Tibial artery (tissue), 4 donors: ENCODE data around the gene RCBTB1.
A peak's percentile ranks its signal among the peaks of the same experiment; 100 is the strongest.

Experiments
- DNase-seq, 2 donors: peaks; one replicate each; pipeline ENCODE4 v3.0.0-alpha.2; 2019
- H3K27ac ChIP-seq, 2 donors: fragments of 200-600 bp; sonication (generic) in 1 of 2; 1 replicate in 1 of 2; 2 replicates in 1 of 2; pipeline ENCODE4 v1.5.1; 2018 to 2019; ENCODE audit warnings: mild to moderate bottlenecking in 1 of 2
- H3K27me3 ChIP-seq, 2 donors: fragments of 200-600 bp; sonication (generic) in 1 of 2; one replicate each; pipeline versions ENCODE4 v1.5.1 to v1.6.0; 2016 to 2019
- H3K36me3 ChIP-seq, 3 donors: fragments of 200-600 bp; sonication (generic) in 2 of 3; one replicate each; pipeline ENCODE4 v1.5.1; 2016 to 2019; ENCODE audit warnings: mild to moderate bottlenecking in 2 of 3
- H3K4me1 ChIP-seq, 4 donors: fragments of 200-600 bp; sonication (generic) in 2 of 4; 1 replicate in 3 of 4; 2 replicates in 1 of 4; pipeline ENCODE4 v1.5.1; 2016 to 2019
- H3K4me3 ChIP-seq, 2 donors: fragments of 200-600 bp; sonication (generic) in 1 of 2; 1 replicate in 1 of 2; 2 replicates in 1 of 2; pipeline ENCODE4 v1.5.1; 2018 to 2019; ENCODE audit warnings: mild to moderate bottlenecking in 2 of 2
- H3K9me3 ChIP-seq, 3 donors: fragments of 200-600 bp; sonication (generic) in 1 of 3; one replicate each; pipeline ENCODE4 v1.5.1; 2016 to 2019
- CTCF ChIP-seq, 2 experiments: fragments of 200-600 bp in 1 of 2; fragments of 450-650 bp in 1 of 2; IDR thresholded peaks; one replicate each; pipeline ENCODE4 v1.5.1; 2017 to 2019; ENCODE audit warnings: antibody characterized with exemption in 2 of 2, mild to moderate bottlenecking in 1 of 2, moderate library complexity in 1 of 2
- intact Hi-C: fragments of 100-400 bp; cut with DNase I; formaldehyde crosslinking; loops from one replicate; pipeline ENCODE4 v1.15.0; 2023; ENCODE audit warnings: low total_unique reads

RCBTB1 gene

DNA sequence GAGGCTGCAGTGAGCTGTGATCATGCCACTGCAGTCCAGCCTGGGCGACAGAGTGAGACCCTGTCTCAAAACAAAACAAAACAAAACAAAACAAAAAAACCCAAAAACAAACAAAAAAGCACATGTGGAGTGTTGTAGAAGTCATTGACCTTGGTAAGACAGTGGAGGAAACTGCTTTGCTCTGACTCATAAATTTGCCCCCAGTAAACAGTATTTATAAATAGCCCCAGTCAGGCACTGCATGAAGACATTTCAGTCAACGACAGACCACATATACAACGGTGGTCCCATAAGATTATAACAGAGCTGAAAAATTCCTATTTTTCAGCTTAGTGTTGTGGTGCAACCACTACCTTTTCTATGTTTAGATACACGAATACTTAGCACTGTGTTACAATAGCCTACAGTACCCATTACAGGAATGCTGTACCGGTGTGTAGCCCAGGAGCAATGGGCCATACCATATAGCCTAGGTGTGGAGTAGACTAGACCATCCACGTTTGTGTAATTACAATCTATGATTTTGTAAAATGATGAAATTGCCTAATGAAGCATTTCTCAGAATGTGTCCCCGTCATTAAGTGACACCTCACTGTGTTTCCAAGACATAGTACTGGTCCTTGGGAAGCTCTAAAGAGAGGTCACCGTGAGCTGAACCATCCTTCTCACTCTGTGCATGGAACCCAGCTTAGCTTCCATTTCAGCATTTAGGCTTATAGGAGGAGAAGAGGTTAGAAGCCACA, 44.0 kb upstream of the RCBTB1 start:
- Histone ChIP-seq H3K36me3 (no peaks in the 10 kb centered on the region), H3K9me3 (no peaks in the 10 kb centered on the region), H3K27me3 (peaks cover 0 to 2% of the 10 kb centered on the region in 2 donors), H3K4me3 (peak overlapping the region in 1 of 2 donors; percentile 3), H3K4me1 (no peaks in the 10 kb centered on the region), H3K27ac (no peak overlapping the region)
- no peak for DNase-seq
- TF ChIP-seq CTCF (IDR thresholded peaks at IDR 0.05) = no peak
- intact Hi-C loops = no loop called here

DNA sequence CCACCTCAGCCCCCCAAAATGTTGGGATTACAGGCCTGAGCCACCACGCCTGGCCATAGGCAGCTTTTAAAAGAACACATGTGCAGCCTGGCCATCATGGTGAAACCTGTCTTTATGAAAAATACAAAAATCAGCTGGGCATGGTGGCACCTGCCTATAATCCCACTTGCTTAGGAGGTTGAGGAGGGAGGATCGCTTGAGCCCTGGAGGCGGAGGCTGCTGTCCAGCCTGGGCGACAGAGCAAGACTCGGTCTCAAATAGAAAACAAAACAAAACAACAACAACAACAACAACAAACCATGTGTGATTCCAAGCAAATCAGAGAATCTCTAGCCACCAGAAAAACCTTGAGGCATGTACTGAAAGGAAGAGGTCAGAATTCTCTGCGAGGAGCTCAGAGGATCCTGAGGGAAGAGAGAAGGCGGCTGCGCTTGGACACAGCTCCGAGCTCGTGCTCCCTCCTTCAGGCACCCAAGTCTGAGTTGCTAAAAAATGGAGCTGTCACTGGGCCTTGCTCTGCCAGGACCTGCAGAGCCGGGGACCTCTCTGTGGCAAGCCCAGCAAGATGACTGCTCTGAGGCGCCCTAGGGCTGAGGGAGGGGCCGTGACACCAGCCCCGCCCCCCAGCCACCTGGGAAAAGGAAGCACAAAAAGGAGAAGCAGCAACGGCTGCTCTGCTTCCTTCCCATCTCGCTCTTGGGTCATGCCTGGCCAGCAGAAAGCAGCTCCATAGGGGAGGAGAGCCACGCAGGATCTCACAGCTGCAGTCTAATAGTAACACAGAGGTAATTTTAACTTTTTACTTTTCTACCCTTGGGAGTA, 42.7 kb upstream of the RCBTB1 start, which contains the start of gene ARL11:
Gene ARL11, plus strand, starts transcription at position 677 of the 822 bp plus-strand sequence. CDS start 1,941 bp downstream, outside the sequence.
- H3K36me3 ChIP-seq = no peaks in the 10 kb centered on the region
- H3K9me3 ChIP-seq = no peaks in the 10 kb centered on the region
- H3K4me3 ChIP-seq = peak within 1 kb of the TSS; percentile 3 to 25
- intact Hi-C loops = no loop called here
- DNase-seq = peak; percentile 72 to 76
- no peak within 1 kb of the TSS for H3K27ac ChIP-seq
- peaks cover 0 to 2% of the 10 kb centered on the region in 2 donors for H3K27me3 ChIP-seq
- TF ChIP-seq CTCF (IDR thresholded peaks at IDR 0.05) = no peak
- no peaks in the 10 kb centered on the region for H3K4me1 ChIP-seq

- H3K9me3 ChIP-seq = no peaks in the 10 kb centered on the region
- intact Hi-C loops = no loop called here
- H3K4me1 ChIP-seq = peaks cover 0 to 3% (median 0%) of the 10 kb centered on the region in 4 donors
- H3K27me3 ChIP-seq = peaks cover 0 to 2% of the 10 kb centered on the region in 2 donors
- H3K4me3 ChIP-seq = no peak overlapping the region
- peak in 1 of 2 donors; percentile 31 for DNase-seq
- no peak for TF ChIP-seq CTCF (IDR thresholded peaks at IDR 0.05)
- no peaks in the 10 kb centered on the region for H3K36me3 ChIP-seq
- no peak overlapping the region for H3K27ac ChIP-seq
Observed at GRCh38 chr13:49625392-49626079, 40.2 kb upstream of the RCBTB1 start.

- intact Hi-C loops = no loop called here
- Histone ChIP-seq H3K27me3 (peaks cover 0 to 2% of the 10 kb centered on the region in 2 donors), H3K27ac (no peak overlapping the region), H3K36me3 (no peaks in the 10 kb centered on the region), H3K4me3 (no peak overlapping the region), H3K4me1 (peaks cover 0 to 3% (median 0%) of the 10 kb centered on the region in 4 donors), H3K9me3 (no peaks in the 10 kb centered on the region)
- no peak for TF ChIP-seq CTCF (IDR thresholded peaks at IDR 0.05)
- no peak for DNase-seq
Observed at GRCh38 chr13:49624229-49624628, 38.9 kb upstream of the RCBTB1 start.

- intact Hi-C loops = no loop called here
- Histone ChIP-seq H3K36me3 (no peaks in the 10 kb centered on the region), H3K4me1 (peaks cover 0 to 3% (median 0%) of the 10 kb centered on the region in 4 donors), H3K4me3 (no peak overlapping the region), H3K9me3 (no peaks in the 10 kb centered on the region), H3K27ac (no peak overlapping the region), H3K27me3 (peaks cover 0 to 2% of the 10 kb centered on the region in 2 donors)
- no peak for DNase-seq
- no peak for TF ChIP-seq CTCF (IDR thresholded peaks at IDR 0.05)
Observed at GRCh38 chr13:49622174-49622946, 37.0 kb upstream of the RCBTB1 start.
